H9 (cell line): ENCODE results near the gene RB1. TPM values are rescaled to one million over a fixed set of nuclear protein-coding genes. Genes with fewer than 3 reads are reported as not detected.

Source experiments
- DNase-seq: peaks from one replicate; pipeline ENCODE4 v3.0.0-alpha.2; 2017
- H2AFZ ChIP-seq: one replicate; pipeline ENCODE4 v1.6.1; 2013; ENCODE audit warnings: mild to moderate bottlenecking, low read length, control low read depth, moderate library complexity
- H2AK5ac ChIP-seq: 2 replicates; pipeline ENCODE4 v1.6.1; 2013; ENCODE audit warnings: low read length, control low read depth, mixed read lengths; ENCODE audit not compliant: insufficient read length
- H2BK120ac ChIP-seq: one replicate; pipeline ENCODE4 v1.6.1; 2013; ENCODE audit warnings: low read depth, mild to moderate bottlenecking, low read length, control low read depth, inconsistent platforms; ENCODE audit not compliant: poor library complexity, severe bottlenecking
- H2BK12ac ChIP-seq: 2 replicates; pipeline ENCODE4 v1.6.1; 2013; ENCODE audit warnings: low read length, control low read depth, mixed read lengths, low read depth; ENCODE audit not compliant: insufficient read length
- H2BK15ac ChIP-seq: 2 replicates; pipeline ENCODE4 v1.6.1; 2013; ENCODE audit warnings: low read depth, low read length, control low read depth
- H2BK20ac ChIP-seq: one replicate; pipeline ENCODE4 v1.6.1; 2013; ENCODE audit warnings: low read depth, mild to moderate bottlenecking, low read length, control low read depth, inconsistent platforms; ENCODE audit not compliant: poor library complexity, severe bottlenecking
- H2BK5ac ChIP-seq: 2 replicates; pipeline ENCODE4 v1.6.1; 2013; ENCODE audit warnings: low read length, control low read depth, mixed read lengths; ENCODE audit not compliant: insufficient read length
- H3K14ac ChIP-seq: 2 replicates; pipeline ENCODE4 v1.6.1; 2013; ENCODE audit warnings: low read length, control low read depth; ENCODE audit not compliant: insufficient read depth
- H3K18ac ChIP-seq: 2 replicates; pipeline ENCODE4 v1.6.1; 2013; ENCODE audit warnings: low read depth, mild to moderate bottlenecking, mixed read lengths, low read length, control low read depth; ENCODE audit not compliant: insufficient read length
- H3K23ac ChIP-seq: 2 replicates; pipeline ENCODE4 v1.6.1; 2013; ENCODE audit warnings: low read length, control low read depth, mixed read lengths, low read depth; ENCODE audit not compliant: insufficient read length
- H3K23me2 ChIP-seq: 2 replicates; pipeline ENCODE4 v1.6.1; 2013; ENCODE audit warnings: low read depth, mild to moderate bottlenecking, mixed read lengths, low read length, control low read depth; ENCODE audit not compliant: insufficient read length, poor library complexity, severe bottlenecking
- H3K27ac ChIP-seq: 2 replicates; pipeline ENCODE4 v1.5.1; 2013; ENCODE audit warnings: low read length, control low read depth, mixed read lengths, low read depth; ENCODE audit not compliant: insufficient read length
- H3K27me3 ChIP-seq: 2 replicates; pipeline ENCODE4 v1.6.1; 2013; ENCODE audit warnings: low read length, control low read depth, inconsistent platforms; ENCODE audit not compliant: insufficient read depth
- H3K4ac ChIP-seq: 2 replicates; pipeline ENCODE4 v1.6.1; 2013; ENCODE audit warnings: low read depth, mild to moderate bottlenecking, control low read depth, inconsistent platforms, low read length, moderate library complexity
- H3K4me1 ChIP-seq: 2 replicates; pipeline ENCODE4 v1.6.1; 2013; ENCODE audit warnings: low read length, control low read depth, inconsistent platforms; ENCODE audit not compliant: insufficient read depth
- H3K4me2 ChIP-seq: 2 replicates; pipeline ENCODE4 v1.6.1; 2013; ENCODE audit warnings: low read length, control low read depth, mixed read lengths; ENCODE audit not compliant: insufficient read length, insufficient read depth
- H3K56ac ChIP-seq: 2 replicates; pipeline ENCODE4 v1.6.1; 2013; ENCODE audit warnings: low read depth, mild to moderate bottlenecking, mixed read lengths, low read length, control low read depth; ENCODE audit not compliant: insufficient read length
- H3K79me1 ChIP-seq: 2 replicates; pipeline ENCODE4 v1.6.1; 2013; ENCODE audit warnings: low read depth, mild to moderate bottlenecking, moderate library complexity, low read length, control low read depth, inconsistent platforms; ENCODE audit not compliant: insufficient read depth, poor library complexity, severe bottlenecking
- H3K79me2 ChIP-seq: 2 replicates; pipeline ENCODE4 v1.6.1; 2013; ENCODE audit warnings: low read length, control low read depth, inconsistent platforms; ENCODE audit not compliant: insufficient read depth
- H3K9ac ChIP-seq: 2 replicates; pipeline ENCODE4 v1.6.1; 2013; ENCODE audit warnings: low read length, control low read depth, mixed read lengths; ENCODE audit not compliant: insufficient read length; ENCODE audit errors: extremely low read depth
- H3K9me3 ChIP-seq: one replicate; pipeline ENCODE4 v1.6.1; 2013; ENCODE audit warnings: low read depth, low read length, inconsistent platforms; ENCODE audit not compliant: control insufficient read depth
- H3T11ph ChIP-seq: one replicate; pipeline ENCODE4 v1.6.1; 2013; ENCODE audit warnings: mild to moderate bottlenecking, low read length, control low read depth, inconsistent platforms
- H4K20me1 ChIP-seq: one replicate; pipeline ENCODE4 v1.6.1; 2013; ENCODE audit not compliant: control insufficient read depth, insufficient read length, insufficient read depth
- H4K5ac ChIP-seq: 2 replicates; pipeline ENCODE4 v1.6.1; 2013; ENCODE audit warnings: low read depth, mild to moderate bottlenecking, mixed read lengths, low read length, control low read depth; ENCODE audit not compliant: insufficient read length
- H4K8ac ChIP-seq: replicated peaks from 2 replicates; pipeline ENCODE4 v1.6.1; 2013; ENCODE audit warnings: low read length, control low read depth, mixed read lengths, low read depth; ENCODE audit not compliant: insufficient read length
- H4K91ac ChIP-seq: 2 replicates; pipeline ENCODE4 v1.6.1; 2013; ENCODE audit warnings: low read depth, mild to moderate bottlenecking, moderate library complexity, mixed read lengths, low read length, control low read depth; ENCODE audit not compliant: insufficient read length
- H3K27ac Mint-ChIP-seq, 3 experiments: 2 replicates in 2 of 3; 3 replicates in 1 of 3; pipeline ENCODE4 v1.8.0; 2020 to 2021; ENCODE audit warnings: mixed read lengths in 3 of 3, mild to moderate bottlenecking in 1 of 3, moderate library complexity in 1 of 3
- H3K27me3 Mint-ChIP-seq: 2 replicates; pipeline ENCODE4 v1.8.0; 2021; ENCODE audit warnings: low read depth, mild to moderate bottlenecking, moderate library complexity, mixed read lengths
- H3K36me3 Mint-ChIP-seq, 3 experiments: 2 replicates in 2 of 3; 3 replicates in 1 of 3; pipeline ENCODE4 v1.8.0; 2020 to 2021; ENCODE audit warnings: low read depth in 3 of 3, mixed read lengths in 3 of 3; ENCODE audit not compliant: insufficient read depth in 1 of 3
- H3K4me1 Mint-ChIP-seq, 2 experiments: 2 replicates each; pipeline ENCODE4 v1.8.0; 2020; ENCODE audit warnings: mixed read lengths in 2 of 2
- H3K4me3 Mint-ChIP-seq, 2 experiments: 2 replicates in 1 of 2; 3 replicates in 1 of 2; pipeline ENCODE4 v1.8.0; 2020 to 2021; ENCODE audit warnings: mild to moderate bottlenecking in 2 of 2, mixed read lengths in 2 of 2, moderate library complexity in 1 of 2
- H3K9me3 Mint-ChIP-seq, 2 experiments: 2 replicates in 1 of 2; 3 replicates in 1 of 2; pipeline ENCODE4 v1.8.0; 2020; ENCODE audit warnings: mild to moderate bottlenecking in 2 of 2, mixed read lengths in 2 of 2, moderate library complexity in 1 of 2
- CTCF ChIP-seq: fragments of 200-600 bp; sonication (generic); conservative IDR thresholded peaks from 3 replicates; pipeline ENCODE4 v1.8.0; 2021; ENCODE audit warnings: antibody characterized with exemption, mild to moderate bottlenecking
- WGBS: extraction: QIAGEN DNeasy Blood & Tissue Kit; methylation state at CpG from one replicate; pipeline ENCODE4 v1.1.7; 2013; ENCODE audit warnings: missing lambda C conversion rate, low lambda C conversion rate, mixed read lengths; ENCODE audit not compliant: insufficient read length; ENCODE audit errors: extremely low coverage; 5-methylcytosine and 5-hydroxymethylcytosine counted together
- total RNA-seq: library from RNA; stranded (reverse); gene quantifications from 2 replicates; pipeline ENCODE4 v1.2.1, GENCODE V29; 2021

Gene RB1
- total RNA-seq, 1 experiment from 2014 or later: 20.5 TPM

DNA sequence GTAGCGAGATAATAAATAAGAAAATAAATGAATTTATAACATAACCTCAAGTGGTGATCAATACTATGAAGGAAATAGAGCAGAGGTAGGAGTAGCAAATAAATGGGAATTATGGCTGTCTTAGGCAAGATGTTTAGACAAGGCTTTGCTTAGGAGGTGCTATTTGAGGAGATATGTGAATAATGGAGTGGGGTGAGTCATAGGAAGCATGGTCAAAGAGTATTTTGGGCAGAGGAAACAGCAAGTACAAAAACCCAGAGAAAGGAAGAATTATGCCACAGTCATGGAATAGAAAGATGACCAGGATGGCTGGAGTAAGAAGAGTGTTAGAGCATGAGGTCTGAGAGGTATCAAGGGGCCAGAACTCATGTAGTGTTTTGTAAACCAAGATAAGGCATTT lies 142.9 kb downstream of the RB1 start:
- Histone ChIP-seq H3K9me3 (no peaks in the 10 kb centered on the region), H3K23me2 (no peaks in the 10 kb centered on the region), H3K4me1 (no peaks in the 10 kb centered on the region), H3K27me3 (no peaks in the 10 kb centered on the region), H3K27ac (no peak overlapping the region), H3K79me1 (no peaks in the 10 kb centered on the region), H2BK120ac (no peak overlapping the region), H3K14ac (no peak overlapping the region), H4K20me1 (no peaks in the 10 kb centered on the region), H2AFZ (no peak overlapping the region), H4K91ac (no peak overlapping the region), H2BK15ac (no peak overlapping the region), H2BK12ac (no peak overlapping the region), H3K79me2 (no peaks in the 10 kb centered on the region), H2AK5ac (no peak overlapping the region), H3K9ac (no peak overlapping the region), H4K8ac (no peak overlapping the region), H3K56ac (no peak overlapping the region), H4K5ac (no peak overlapping the region), H3K4ac (no peak overlapping the region), H3K23ac (no peak overlapping the region), H3K4me2 (no peak overlapping the region), H3T11ph (no peak overlapping the region), H2BK5ac (no peak overlapping the region), H2BK20ac (no peak overlapping the region), H3K18ac (no peak overlapping the region)
- Mint-ChIP-seq H3K9me3 (peaks cover 0 to 3% of the 10 kb centered on the region in 2 experiments; a peak in 2 of 5 replicates), H3K4me1 (no peaks in the 10 kb centered on the region), H3K36me3 (peaks cover 0 to 8% (median 3%) of the 10 kb centered on the region in 3 experiments; a peak in 4 of 7 replicates), H3K27me3 (no peaks in the 10 kb centered on the region; the same call in 1 of the 2 replicates), H3K27ac (no peak overlapping the region), H3K4me3 (no peak overlapping the region)
- DNase-seq: no peak
- no peak for TF ChIP-seq CTCF
- no CpG with 5 or more reads among the region's 1 CpG for WGBS
